22Rv1 (cell line): ENCODE data around the gene ACSF2.

ENCODE experiments used
- CTCF ChIP-seq: fragments of 450-650 bp; IDR thresholded peaks from 2 replicates; pipeline ENCODE4 v1.5.1; 2017; ENCODE audit warnings: mild to moderate bottlenecking
- ZFX ChIP-seq: fragments of 450-650 bp; IDR thresholded peaks from 2 replicates; pipeline ENCODE4 v1.6.1; 2017; ENCODE audit warnings: antibody characterized with exemption, borderline replicate concordance

GRCh38 chr17:50451943-50452629 lies 26.1 kb downstream of the ACSF2 start:
- no peak for TF ChIP-seq CTCF
- TF ChIP-seq ZFX, result no peak
